Measurements from ENCODE around the gene UBXN11. TPM values are rescaled to one million over a fixed set of nuclear protein-coding genes. Genes with fewer than 3 reads are reported as not detected.

Gene UBXN11
- total RNA-seq, 4 donors from 2014 or later = 7.4 to 36.5 (median 13.4) TPM

DNA sequence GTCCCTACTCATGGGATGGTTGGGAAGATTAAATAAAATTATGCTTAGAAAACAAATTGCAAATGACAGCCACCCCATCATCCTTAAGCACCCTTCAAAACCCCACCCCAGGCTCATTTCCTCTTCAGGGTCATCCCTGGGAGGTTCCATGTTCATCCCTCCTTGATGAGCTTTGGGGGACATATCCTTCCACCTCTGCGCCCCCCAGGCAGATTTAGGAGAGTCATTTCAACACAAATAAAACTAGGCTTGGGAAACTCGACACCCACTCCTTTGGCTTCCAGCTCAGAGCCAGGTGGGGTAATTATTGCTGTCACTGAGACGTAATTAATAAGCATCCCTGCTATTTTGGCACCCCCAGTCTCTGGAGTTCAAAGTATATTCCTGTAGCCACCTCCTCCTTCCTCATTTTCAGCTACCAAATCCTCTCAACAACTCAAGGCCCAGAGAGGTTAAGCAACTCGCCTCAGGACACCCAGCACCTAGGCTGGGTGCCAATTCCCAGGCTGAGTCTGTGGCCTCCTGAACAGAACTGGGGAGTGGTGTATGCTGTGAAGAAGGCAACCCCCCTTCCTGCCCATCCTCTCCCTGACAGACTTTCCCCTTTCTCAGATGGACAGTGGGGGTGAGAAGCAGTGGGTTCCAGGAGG lies 46.9 kb upstream of the UBXN11 start:
- no peak overlapping the region for H3K4me3 ChIP-seq
- no peaks in the 10 kb centered on the region for H3K9me3 ChIP-seq
- no peak for DNase-seq
- H3K36me3 ChIP-seq = no peaks in the 10 kb centered on the region
- TF ChIP-seq, protein P1, sequence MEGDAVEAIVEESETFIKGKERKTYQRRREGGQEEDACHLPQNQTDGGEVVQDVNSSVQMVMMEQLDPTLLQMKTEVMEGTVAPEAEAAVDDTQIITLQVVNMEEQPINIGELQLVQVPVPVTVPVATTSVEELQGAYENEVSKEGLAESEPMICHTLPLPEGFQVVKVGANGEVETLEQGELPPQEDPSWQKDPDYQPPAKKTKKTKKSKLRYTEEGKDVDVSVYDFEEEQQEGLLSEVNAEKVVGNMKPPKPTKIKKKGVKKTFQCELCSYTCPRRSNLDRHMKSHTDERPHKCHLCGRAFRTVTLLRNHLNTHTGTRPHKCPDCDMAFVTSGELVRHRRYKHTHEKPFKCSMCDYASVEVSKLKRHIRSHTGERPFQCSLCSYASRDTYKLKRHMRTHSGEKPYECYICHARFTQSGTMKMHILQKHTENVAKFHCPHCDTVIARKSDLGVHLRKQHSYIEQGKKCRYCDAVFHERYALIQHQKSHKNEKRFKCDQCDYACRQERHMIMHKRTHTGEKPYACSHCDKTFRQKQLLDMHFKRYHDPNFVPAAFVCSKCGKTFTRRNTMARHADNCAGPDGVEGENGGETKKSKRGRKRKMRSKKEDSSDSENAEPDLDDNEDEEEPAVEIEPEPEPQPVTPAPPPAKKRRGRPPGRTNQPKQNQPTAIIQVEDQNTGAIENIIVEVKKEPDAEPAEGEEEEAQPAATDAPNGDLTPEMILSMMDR (IDR thresholded peaks at IDR 0.05) = no peak
- TF ChIP-seq POLR2A (IDR thresholded peaks at IDR 0.05) = no peak
- H3K4me1 ChIP-seq = no peaks in the 10 kb centered on the region
- no peaks in the 10 kb centered on the region for H3K27me3 ChIP-seq
- intact Hi-C loops (cut with DNase I; ENCODE audit: low total_unique reads) = no loop called here
- no peak overlapping the region for H3K27ac ChIP-seq

GRCh38 chr1:26352338-26352679 lies 45.9 kb upstream of the UBXN11 start:
- intact Hi-C loops (cut with DNase I; ENCODE audit: low total_unique reads) = no loop called here
- DNase-seq = no peak
- Histone ChIP-seq H3K4me3 (no peak overlapping the region), H3K36me3 (no peaks in the 10 kb centered on the region), H3K9me3 (no peaks in the 10 kb centered on the region), H3K4me1 (no peaks in the 10 kb centered on the region), H3K27me3 (no peaks in the 10 kb centered on the region), H3K27ac (no peak overlapping the region)
- TF ChIP-seq, protein P1 (IDR thresholded peaks at IDR 0.05) = no peak
- no peak for TF ChIP-seq POLR2A (IDR thresholded peaks at IDR 0.05)

- Histone ChIP-seq H3K4me3 (no peak overlapping the region), H3K4me1 (no peaks in the 10 kb centered on the region), H3K9me3 (no peaks in the 10 kb centered on the region), H3K27ac (no peak overlapping the region), H3K27me3 (no peaks in the 10 kb centered on the region), H3K36me3 (no peaks in the 10 kb centered on the region)
- intact Hi-C loops (cut with DNase I; ENCODE audit: low total_unique reads) = no loop called here
- TF ChIP-seq, protein P1 (IDR thresholded peaks at IDR 0.05) = no peak
- no peak for TF ChIP-seq POLR2A (IDR thresholded peaks at IDR 0.05)
- no peak for DNase-seq
Measured at GRCh38 chr1:26351590-26352337, 45.3 kb upstream of the UBXN11 start.

- H3K27ac ChIP-seq = no peak overlapping the region
- intact Hi-C loops (cut with DNase I; ENCODE audit: low total_unique reads) = no loop called here
- no peaks in the 10 kb centered on the region for H3K27me3 ChIP-seq
- H3K9me3 ChIP-seq = no peaks in the 10 kb centered on the region
- no peak for TF ChIP-seq POLR2A (IDR thresholded peaks at IDR 0.05)
- TF ChIP-seq, protein P1 (IDR thresholded peaks at IDR 0.05) = no peak
- no peak overlapping the region for H3K4me3 ChIP-seq
- no peaks in the 10 kb centered on the region for H3K4me1 ChIP-seq
- H3K36me3 ChIP-seq = no peaks in the 10 kb centered on the region
- no peak for DNase-seq
Measured at GRCh38 chr1:26350701-26351589, 44.5 kb upstream of the UBXN11 start.

DNA sequence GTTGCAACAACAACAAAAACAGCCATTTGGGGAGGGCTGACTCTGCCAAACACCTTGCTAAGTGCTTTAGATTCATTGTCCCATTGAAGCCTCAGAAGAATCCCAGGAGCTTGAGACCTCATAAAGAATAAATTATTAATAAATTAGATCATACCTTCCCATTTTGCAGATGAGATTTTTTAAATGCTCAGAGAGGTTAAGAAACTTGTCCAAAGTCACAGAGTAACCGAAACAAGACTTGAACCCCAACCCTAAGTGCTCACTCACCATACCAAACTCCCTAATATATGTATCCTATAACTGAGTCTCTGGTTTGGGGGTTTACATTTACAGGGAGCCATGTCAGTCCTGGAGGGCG lies 43.9 kb upstream of the UBXN11 start:
- H3K27me3 ChIP-seq = no peaks in the 10 kb centered on the region
- no peaks in the 10 kb centered on the region for H3K9me3 ChIP-seq
- no peak overlapping the region for H3K27ac ChIP-seq
- H3K4me1 ChIP-seq = no peaks in the 10 kb centered on the region
- no peak for DNase-seq
- H3K4me3 ChIP-seq = no peak overlapping the region
- H3K36me3 ChIP-seq = no peaks in the 10 kb centered on the region
- intact Hi-C loops (cut with DNase I; ENCODE audit: low total_unique reads) = no loop called here
- TF ChIP-seq POLR2A (IDR thresholded peaks at IDR 0.05) = no peak
- TF ChIP-seq, protein P1 (IDR thresholded peaks at IDR 0.05) = no peak
